Heart left ventricle (tissue), 16 donors: ENCODE measurements around the gene TXNRD2. TPM values are rescaled to one million over a fixed set of nuclear protein-coding genes. Genes with fewer than 3 reads are reported as not detected.
A peak's percentile ranks its signal among the peaks of the same experiment; 100 is the strongest.
"Not testable (repeated sequence)": the region's sequence is repeated elsewhere in the genome, so short reads cannot be mapped to it uniquely, and the experiment has no call there.

Experiments used
- ATAC-seq, 4 donors: fragments of 200-7000 bp; cut with Tn5 transposase; one replicate each; pipeline ENCODE4 v1.9.1; 2020 to 2022; ENCODE audit warnings: moderate library complexity in 4 of 4, mild to moderate bottlenecking in 3 of 4, moderate number of reproducible peaks in 1 of 4
- DNase-seq, 5 donors: peaks; one replicate each; pipeline ENCODE4 v3.0.0-alpha.2; 2020
- H3K27ac ChIP-seq, 12 donors: fragments of 200-600 bp; sonication (generic) in 4 of 12; one replicate each; pipeline versions ENCODE4 v1.5.0 to v1.8.0; 2016 to 2022; ENCODE audit warnings: mild to moderate bottlenecking in 2 of 12
- H3K27me3 ChIP-seq, 9 donors: fragments of 200-600 bp; sonication (generic) in 2 of 9; one replicate each; pipeline versions ENCODE4 v1.5.1 to v1.8.0; 2016 to 2022; ENCODE audit warnings: mild to moderate bottlenecking in 3 of 9
- H3K36me3 ChIP-seq, 9 donors: fragments of 200-600 bp; sonication (generic) in 2 of 9; one replicate each; pipeline versions ENCODE4 v1.5.0 to v1.8.0; 2018 to 2022; ENCODE audit warnings: mild to moderate bottlenecking in 2 of 9
- H3K4me1 ChIP-seq, 12 donors: fragments of 200-600 bp; sonication (generic) in 4 of 12; one replicate each; pipeline versions ENCODE4 v1.5.0 to v1.8.0; 2016 to 2022; ENCODE audit warnings: mild to moderate bottlenecking in 3 of 12
- H3K4me3 ChIP-seq, 12 donors: fragments of 200-600 bp; sonication (generic) in 4 of 12; one replicate each; pipeline versions ENCODE4 v1.5.0 to v1.8.0; 2017 to 2022; ENCODE audit warnings: mild to moderate bottlenecking in 9 of 12, moderate library complexity in 4 of 12
- H3K9me3 ChIP-seq, 12 donors: fragments of 200-600 bp; sonication (generic) in 4 of 12; one replicate each; pipeline versions ENCODE4 v1.5.0 to v1.8.0; 2016 to 2022; ENCODE audit warnings: mild to moderate bottlenecking in 1 of 12
- POLR2A ChIP-seq, 2 donors: fragments of 450-650 bp; IDR thresholded peaks; one replicate each; pipeline ENCODE4 v1.6.1; 2017; ENCODE audit warnings: antibody characterized with exemption in 2 of 2, mild to moderate bottlenecking in 2 of 2, moderate library complexity in 2 of 2
- WGBS, 4 donors: extraction: QIAGEN DNeasy Blood & Tissue Kit in 2 of 4; methylation state at CpG; one replicate each; pipeline versions ENCODE4 v1.1.5 to v1.1.7; 2013 to 2018; 5-methylcytosine and 5-hydroxymethylcytosine counted together
- intact Hi-C, 10 donors: fragments of 100-400 bp; cut with DNase I; formaldehyde crosslinking; loops; one replicate each; pipeline versions ENCODE4 v1.11.1 to v1.14.2; 2022
- polyA plus RNA-seq, 2 donors: library from polyadenylated mRNA; stranded (reverse); fragments of 200-250 nt; gene quantifications; one replicate each; pipeline ENCODE4 v1.2.3, GENCODE V29; 2013
- total RNA-seq, 9 donors: library from RNA; depleted of rRNA in 2 of 9; stranded (reverse); fragments of >200 nt in 2 of 9; fragmentation: NEBNext Ultra II Directional in 3 of 9; extraction: Animal tissue kit (Norgen Biotek cat#: 25700) in 3 of 9; gene quantifications; one replicate each; pipeline versions ENCODE4 v1.1.0 to v1.2.4, GENCODE V29; 2016 to 2023
- TF ChIP-seq, protein P1 (sequence below), 12 donors: fragments of 200-600 bp; sonication (generic) in 4 of 12; IDR thresholded peaks; one replicate each; pipeline versions ENCODE4 v1.5.0 to v1.8.0; 2018 to 2022; ENCODE audit warnings: antibody characterized with exemption in 12 of 12, mild to moderate bottlenecking in 5 of 12
- donor health status: ischemic (EF 13 %, LVEDD 7.1; RV severe dilation, severe dysfunction).
- donor health status: healthy with polysubstance abuse.
- donor health status: DM: no; HTN: yes; CAD: no.
- donor health status: DM: no; HTN: no; CAD: no.
- donor health status: ischemic (EF 25% LVEDD 6.9; RV normal size, moderate dysfunction).
- donor health status: ischemic (EF 25% LVEDD 5.7; RV mildly dilated, moderate dysfunction).
- donor health status: healthy.
- donor health status: DM: yes; HTN: yes; CAD: no.
- donor health status: ischemic (EF 35%, LVEDD 5.7; RV mildly dilated, moderate dysfunction).
- donor health status: nonischemic (EF 11% LVEDD 7.7; RV severe dilation, severe dysfunction).
- donor health status: DM: yes; HTN: yes; CAD: no.
- donor health status: PGD.
- donor health status: ischemic (EF 29% LVEDD 5.4; RV normal size, mild dysfunction).
- donor health status: nonischemic (EF 23%, LVEDD 6.1; RV moderate dilation, normal function).

TXNRD2 gene
- total and polyA plus RNA-seq, 11 donors: 23.4 to 60.2 (median 33.5) TPM

DNA sequence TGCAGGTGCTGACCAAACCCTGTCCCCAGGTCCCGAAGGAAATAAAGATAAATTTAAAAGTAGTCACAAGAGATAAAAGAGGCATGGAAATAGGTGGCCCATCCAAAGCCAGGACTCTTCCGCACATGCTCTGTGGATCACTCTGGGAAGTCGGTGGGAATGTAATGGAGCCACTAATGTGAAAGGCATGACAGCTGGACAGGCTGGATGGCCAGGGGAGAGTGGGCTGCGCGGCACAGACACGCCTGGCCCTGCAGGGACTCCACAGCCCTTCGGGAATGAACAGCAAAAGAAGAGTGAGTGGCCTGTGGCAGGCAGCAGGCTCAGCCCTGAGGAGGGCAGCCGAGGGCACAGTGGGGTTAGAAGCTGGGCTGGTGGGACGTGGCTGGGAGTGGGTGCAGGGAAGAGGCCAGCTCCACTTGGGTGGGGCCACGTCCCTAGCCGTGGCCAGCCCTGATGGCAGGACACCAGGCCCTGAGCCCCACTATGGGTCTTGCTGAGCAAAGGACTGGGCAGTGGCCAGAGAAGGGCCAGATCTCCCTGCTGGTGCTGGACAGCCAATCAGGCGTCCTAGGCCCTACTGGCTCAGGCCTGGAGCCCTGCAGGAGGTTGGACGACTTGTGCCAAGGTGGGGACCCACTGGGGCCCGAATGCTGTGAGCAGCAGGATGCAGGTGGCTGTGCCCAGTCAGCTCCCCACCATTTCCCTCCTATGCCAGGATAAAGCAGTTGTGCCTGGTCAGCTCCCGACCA lies 55.6 kb downstream of the TXNRD2 start:
- TF ChIP-seq POLR2A (IDR thresholded peaks at IDR 0.05): no peak
- TF ChIP-seq, protein P1, sequence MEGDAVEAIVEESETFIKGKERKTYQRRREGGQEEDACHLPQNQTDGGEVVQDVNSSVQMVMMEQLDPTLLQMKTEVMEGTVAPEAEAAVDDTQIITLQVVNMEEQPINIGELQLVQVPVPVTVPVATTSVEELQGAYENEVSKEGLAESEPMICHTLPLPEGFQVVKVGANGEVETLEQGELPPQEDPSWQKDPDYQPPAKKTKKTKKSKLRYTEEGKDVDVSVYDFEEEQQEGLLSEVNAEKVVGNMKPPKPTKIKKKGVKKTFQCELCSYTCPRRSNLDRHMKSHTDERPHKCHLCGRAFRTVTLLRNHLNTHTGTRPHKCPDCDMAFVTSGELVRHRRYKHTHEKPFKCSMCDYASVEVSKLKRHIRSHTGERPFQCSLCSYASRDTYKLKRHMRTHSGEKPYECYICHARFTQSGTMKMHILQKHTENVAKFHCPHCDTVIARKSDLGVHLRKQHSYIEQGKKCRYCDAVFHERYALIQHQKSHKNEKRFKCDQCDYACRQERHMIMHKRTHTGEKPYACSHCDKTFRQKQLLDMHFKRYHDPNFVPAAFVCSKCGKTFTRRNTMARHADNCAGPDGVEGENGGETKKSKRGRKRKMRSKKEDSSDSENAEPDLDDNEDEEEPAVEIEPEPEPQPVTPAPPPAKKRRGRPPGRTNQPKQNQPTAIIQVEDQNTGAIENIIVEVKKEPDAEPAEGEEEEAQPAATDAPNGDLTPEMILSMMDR (IDR thresholded peaks at IDR 0.05): no peak

DNA sequence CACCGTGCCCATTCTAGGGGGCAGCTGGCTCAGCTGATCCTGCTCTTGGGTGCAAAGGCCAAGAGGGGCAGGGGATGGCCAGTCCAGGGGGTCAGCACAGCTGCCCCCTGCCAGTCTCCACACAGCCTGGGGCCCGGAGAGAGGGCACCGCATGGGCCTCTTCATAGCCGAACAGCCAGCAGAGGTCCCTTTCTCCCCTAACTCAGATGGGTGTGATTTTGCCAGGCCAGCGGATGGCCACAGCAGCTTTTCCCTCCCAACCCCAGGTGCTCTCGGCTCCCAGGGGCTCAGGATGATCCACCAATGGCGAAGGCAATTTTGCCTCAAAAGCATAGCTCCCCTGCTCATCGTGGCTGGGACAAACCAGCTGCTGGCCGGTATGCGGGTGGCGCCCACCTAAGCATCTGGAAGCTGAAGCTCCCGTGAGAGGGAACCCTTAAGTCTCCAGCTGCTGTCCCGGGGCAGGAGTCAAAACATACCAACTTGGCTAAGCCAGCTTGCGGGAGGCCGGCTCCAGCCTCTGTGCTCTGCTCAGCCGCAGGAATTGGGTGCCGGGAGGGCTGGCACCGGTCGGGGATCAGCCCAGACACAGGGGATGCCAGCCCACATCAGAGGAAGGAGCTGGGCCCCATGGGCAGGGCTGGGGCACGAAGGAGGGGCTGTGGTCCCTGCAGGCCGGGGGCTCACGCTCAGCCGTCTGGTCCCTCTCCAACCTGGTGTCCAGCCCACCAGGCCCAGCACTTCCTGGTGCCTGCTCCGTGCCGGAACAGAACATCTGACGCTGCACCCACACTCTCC lies 56.5 kb downstream of the TXNRD2 start:
- Histone ChIP-seq H3K27ac (no peak overlapping the region), H3K9me3 (no peaks in the 10 kb centered on the region), H3K36me3 (peaks cover 0 to 7% (median 2%) of the 10 kb centered on the region in 9 donors), H3K27me3 (no peaks in the 10 kb centered on the region), H3K4me1 (peaks cover 0 to 33% (median 10%) of the 10 kb centered on the region in 12 donors), H3K4me3 (no peak overlapping the region)
- DNase-seq: peak in 2 of 5 donors; percentile 9 to 11
- intact Hi-C loops: no loop called here
- ATAC-seq: no peak
- no peak for TF ChIP-seq POLR2A (IDR thresholded peaks at IDR 0.05)
- TF ChIP-seq, protein P1 (IDR thresholded peaks at IDR 0.05): no peak
- 91 to 94% (median 92%) methylated on average over 12 to 26 of the region's 26 CpGs for WGBS, 4 donors

More for the DNA sequence above, 55.6 kb downstream of the TXNRD2 start:
- DNase-seq: peak in 3 of 5 donors; percentile 9 to 46 (median 23)
- Histone ChIP-seq H3K27ac (peak overlapping the region in 1 of 12 donors; percentile 83), H3K4me3 (no peak overlapping the region), H3K36me3 (peaks cover 0 to 7% (median 2%) of the 10 kb centered on the region in 9 donors), H3K4me1 (peaks cover 0 to 33% (median 8%) of the 10 kb centered on the region in 12 donors), H3K27me3 (no peaks in the 10 kb centered on the region), H3K9me3 (no peaks in the 10 kb centered on the region)
- ATAC-seq: no peak
- 84 to 93% (median 89%) methylated on average over 11 to 15 of the region's 15 CpGs for WGBS, 4 donors
- intact Hi-C loops: no loop called here

DNA sequence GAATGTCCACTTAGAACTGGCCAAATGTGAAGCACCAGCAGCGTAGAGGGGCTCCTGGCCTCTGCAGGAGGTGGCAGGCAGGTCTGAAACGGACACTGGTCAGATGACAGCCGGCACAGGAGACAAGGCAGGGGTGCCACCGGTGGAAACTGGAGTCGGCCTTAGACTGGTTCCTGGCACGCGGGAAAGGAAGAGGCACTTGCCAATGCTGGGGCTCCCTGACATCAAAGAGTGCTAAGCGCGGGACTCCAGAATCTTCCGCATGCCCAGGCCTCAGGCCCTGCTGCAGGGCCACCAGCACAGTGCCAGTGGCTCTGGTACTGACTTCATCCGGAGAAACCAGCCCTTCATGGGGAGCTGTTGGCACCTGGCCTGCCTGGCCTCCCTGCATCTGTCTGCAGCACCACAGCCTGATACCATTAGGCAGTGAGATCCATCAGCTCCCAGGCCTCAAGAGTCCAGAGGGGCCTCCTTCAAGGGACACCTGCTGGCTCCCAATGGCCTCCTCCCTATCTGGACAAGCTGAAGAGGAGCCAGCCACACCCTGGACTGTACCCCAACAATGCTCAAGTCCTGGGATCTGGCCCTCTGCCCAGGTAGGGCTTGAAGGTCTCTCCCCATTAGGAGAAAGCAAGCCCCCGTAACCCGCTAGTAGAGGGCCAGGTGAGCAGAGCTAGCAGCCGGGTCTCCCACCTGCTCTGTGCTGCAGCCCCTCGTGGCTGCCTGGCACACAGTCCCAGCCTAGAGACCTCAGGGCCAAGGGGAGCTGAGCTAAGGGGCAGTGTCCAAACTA lies 57.3 kb downstream of the TXNRD2 start:
- DNase-seq (peak in 2 of 5 donors; percentile 15 to 22), ATAC-seq (no peak)
- intact Hi-C loops: no loop called here
- TF ChIP-seq, protein P1 (IDR thresholded peaks at IDR 0.05): no peak
- no peak for TF ChIP-seq POLR2A (IDR thresholded peaks at IDR 0.05)
- Histone ChIP-seq H3K4me3 (no peak overlapping the region), H3K9me3 (no peaks in the 10 kb centered on the region), H3K4me1 (peaks cover 0 to 33% (median 10%) of the 10 kb centered on the region in 12 donors), H3K36me3 (peaks cover 0 to 12% (median 2%) of the 10 kb centered on the region in 9 donors), H3K27me3 (no peaks in the 10 kb centered on the region), H3K27ac (no peak overlapping the region)
- WGBS, 4 donors: 91 to 94% (median 93%) methylated on average over 11 to 15 of the region's 15 CpGs

DNA sequence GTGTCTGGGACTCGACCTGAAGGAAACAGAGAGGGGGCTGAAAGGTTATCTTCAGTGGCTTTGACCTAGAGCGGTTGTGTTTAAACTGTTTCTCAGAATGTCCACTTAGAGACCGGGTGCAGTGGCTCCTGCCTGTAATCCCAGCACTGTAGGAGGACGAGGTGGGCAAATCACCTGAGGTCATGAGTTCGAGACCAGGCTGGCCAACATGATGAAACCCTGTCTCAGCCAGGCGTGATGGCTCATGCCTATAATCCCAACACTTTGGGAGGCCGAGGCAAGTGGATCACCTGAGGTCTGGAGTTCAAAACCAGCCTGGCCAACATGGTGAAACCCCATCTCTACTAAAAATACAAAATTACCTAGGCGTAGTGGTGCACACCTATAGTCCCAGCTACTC lies 58.2 kb downstream of the TXNRD2 start:
- H3K36me3 ChIP-seq: peaks cover 0 to 12% (median 2%) of the 10 kb centered on the region in 9 donors
- WGBS, 4 donors: 87 to 96% (median 93%) methylated on average over 7 to 8 of the region's 8 CpGs
- DNase-seq: peak in 1 of 5 donors; percentile 8
- H3K27me3 ChIP-seq, H3K9me3 ChIP-seq, H3K4me3 ChIP-seq, ATAC-seq, intact Hi-C loops, H3K27ac ChIP-seq: not testable (repeated sequence)
- H3K4me1 ChIP-seq: peaks cover 0 to 33% (median 10%) of the 10 kb centered on the region in 12 donors
